Mesenchymal stem cell (in vitro differentiated cells and primary cell): Measurements from ENCODE around the gene FARS2.

Experiments used
- DNase-seq: peaks from one replicate; pipeline ENCODE4 v3.0.0-alpha.2; 2013
- H2AFZ ChIP-seq: one replicate; pipeline ENCODE4 v1.6.1; 2013; ENCODE audit warnings: low read depth, mild to moderate bottlenecking, control low read depth, inconsistent platforms, low read length, moderate library complexity
- H2AK5ac ChIP-seq: 2 replicates; pipeline ENCODE4 v1.6.1; 2013; ENCODE audit warnings: low read length, moderate library complexity, mild to moderate bottlenecking, inconsistent platforms; ENCODE audit not compliant: severe bottlenecking
- H2BK120ac ChIP-seq: one replicate; pipeline ENCODE4 v1.6.1; 2013; ENCODE audit warnings: low read depth, mild to moderate bottlenecking, inconsistent platforms, low read length, moderate library complexity
- H2BK12ac ChIP-seq, 2 experiments: one replicate each; pipeline ENCODE4 v1.6.1; 2013; ENCODE audit warnings: inconsistent platforms in 2 of 2, low read length in 2 of 2, mild to moderate bottlenecking in 2 of 2, moderate library complexity in 2 of 2, control low read depth in 1 of 2
- H2BK15ac ChIP-seq: one replicate; pipeline ENCODE4 v1.6.1; 2013; ENCODE audit warnings: mild to moderate bottlenecking, low read depth, inconsistent platforms; ENCODE audit not compliant: poor library complexity, severe bottlenecking
- H2BK5ac ChIP-seq: 2 replicates; pipeline ENCODE4 v1.6.1; 2013; ENCODE audit warnings: low read depth, mild to moderate bottlenecking, low read length, control low read depth, inconsistent platforms; ENCODE audit not compliant: poor library complexity, severe bottlenecking
- H3K14ac ChIP-seq, 2 experiments: one replicate each; pipeline ENCODE4 v1.6.1; 2013; ENCODE audit warnings: inconsistent platforms in 2 of 2, low read length in 2 of 2, control low read depth in 1 of 2, mild to moderate bottlenecking in 1 of 2, moderate library complexity in 1 of 2
- H3K18ac ChIP-seq, 2 experiments: one replicate each; pipeline ENCODE4 v1.6.1; 2013; ENCODE audit warnings: inconsistent platforms in 2 of 2, low read length in 2 of 2, control low read depth in 1 of 2, low read depth in 1 of 2, mild to moderate bottlenecking in 1 of 2
- H3K23ac ChIP-seq, 2 experiments: one replicate each; pipeline ENCODE4 v1.6.1; 2013; ENCODE audit warnings: inconsistent platforms in 2 of 2, low read length in 2 of 2, mild to moderate bottlenecking in 2 of 2, moderate library complexity in 2 of 2, control low read depth in 1 of 2
- H3K27ac ChIP-seq: 2 replicates; pipeline ENCODE4 v1.5.1; 2013; ENCODE audit warnings: mild to moderate bottlenecking, moderate library complexity, low read length, control low read depth, inconsistent platforms; ENCODE audit not compliant: poor library complexity, severe bottlenecking
- H3K27me3 ChIP-seq, 2 experiments: 2 replicates each; pipeline versions ENCODE4 v1.6.1 to v1.7.0; 2013; ENCODE audit warnings: low read length in 2 of 2, mild to moderate bottlenecking in 2 of 2, moderate library complexity in 2 of 2, control low read depth in 1 of 2, inconsistent platforms in 1 of 2; ENCODE audit not compliant: control insufficient read depth in 1 of 2, insufficient read depth in 1 of 2
- H3K36me3 ChIP-seq, 2 experiments: 2 replicates each; pipeline versions ENCODE4 v1.6.1 to v1.7.0; 2013; ENCODE audit warnings: low read length in 2 of 2, control low read depth in 1 of 2, inconsistent platforms in 1 of 2, low read depth in 1 of 2, mild to moderate bottlenecking in 1 of 2; ENCODE audit not compliant: insufficient read depth in 2 of 2, control insufficient read depth in 1 of 2
- H3K4ac ChIP-seq, 2 experiments: one replicate each; pipeline ENCODE4 v1.6.1; 2013; ENCODE audit warnings: inconsistent platforms in 2 of 2, low read length in 2 of 2, mild to moderate bottlenecking in 2 of 2, moderate library complexity in 2 of 2, control low read depth in 1 of 2, low read depth in 1 of 2
- H3K4me1 ChIP-seq: 2 replicates; pipeline ENCODE4 v1.6.1; 2013; ENCODE audit warnings: low read depth, low read length, control low read depth; ENCODE audit not compliant: control insufficient read depth, insufficient read depth
- H3K4me2 ChIP-seq: 2 replicates; pipeline ENCODE4 v1.6.1; 2013; ENCODE audit warnings: low read length, mild to moderate bottlenecking, inconsistent platforms; ENCODE audit not compliant: poor library complexity, severe bottlenecking
- H3K4me3 ChIP-seq, 2 experiments: 2 replicates each; pipeline versions ENCODE4 v1.5.1 to v1.7.0; 2013; ENCODE audit warnings: low read length in 2 of 2, mild to moderate bottlenecking in 2 of 2, control low read depth in 1 of 2, low read depth in 1 of 2; ENCODE audit not compliant: insufficient read depth in 1 of 2
- H3K79me1 ChIP-seq: replicated peaks from 2 replicates; pipeline ENCODE4 v1.6.1; 2013; ENCODE audit warnings: mild to moderate bottlenecking, control low read depth, low read length, inconsistent platforms; ENCODE audit not compliant: poor library complexity, severe bottlenecking
- H3K9ac ChIP-seq: 2 replicates; pipeline ENCODE4 v1.7.0; 2013; ENCODE audit warnings: mild to moderate bottlenecking, low read length, moderate library complexity
- H3K9me3 ChIP-seq: 2 replicates; pipeline ENCODE4 v1.7.0; 2013; ENCODE audit warnings: mild to moderate bottlenecking, low read length; ENCODE audit not compliant: control insufficient read depth
- H4K8ac ChIP-seq: one replicate; pipeline ENCODE4 v1.6.1; 2013; ENCODE audit warnings: inconsistent platforms, mild to moderate bottlenecking, low read length, moderate library complexity
- H4K91ac ChIP-seq: one replicate; pipeline ENCODE4 v1.6.1; 2013; ENCODE audit warnings: mild to moderate bottlenecking, low read length, inconsistent platforms
- WGBS: methylation state at CpG from one replicate; pipeline ENCODE4 v1.1.7; 2013; ENCODE audit warnings: mixed read lengths; 5-methylcytosine and 5-hydroxymethylcytosine counted together

Gene FARS2

DNA sequence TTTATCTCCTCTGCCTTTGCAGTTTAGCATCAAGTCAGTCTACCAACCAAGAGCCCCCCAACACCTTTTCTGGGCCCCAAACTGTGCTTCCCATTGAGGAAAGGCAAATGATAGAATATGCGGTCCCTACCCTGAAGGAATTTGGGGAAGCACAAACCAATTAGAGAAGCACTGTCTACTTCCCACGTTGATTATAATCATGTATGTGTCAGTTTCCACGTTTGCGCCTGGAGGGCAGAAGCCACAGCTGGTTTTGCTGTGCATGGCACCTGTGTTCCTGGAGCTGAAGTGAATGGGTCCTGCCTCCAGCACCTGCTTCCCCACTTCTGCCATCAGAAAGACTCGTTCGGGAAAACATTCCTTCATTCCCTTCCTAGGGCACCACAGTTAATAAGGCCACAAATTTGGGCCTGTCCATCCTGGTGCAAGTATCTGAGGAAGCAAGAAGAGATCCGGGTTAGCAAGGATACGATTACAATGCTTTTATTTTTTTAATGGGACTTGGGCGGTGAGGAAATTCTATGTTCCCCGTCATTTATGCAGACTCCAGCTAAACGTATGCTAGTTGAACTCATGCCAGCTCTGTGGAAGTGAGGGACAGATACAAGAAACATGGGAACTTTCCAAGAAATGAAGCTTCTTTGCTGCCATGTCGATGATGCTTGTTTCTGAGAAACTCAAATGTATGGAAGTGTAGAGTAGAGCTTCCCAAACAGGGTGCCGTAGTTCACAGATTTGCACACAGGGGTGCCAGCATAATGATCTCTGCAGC lies 411.9 kb downstream of the FARS2 start:
- Histone ChIP-seq H3K4me1 (peaks cover 5% of the 10 kb centered on the region), H3K27me3 (no peaks in the 10 kb centered on the region), H2AFZ (no peak overlapping the region), H3K4ac (peak overlapping the region; percentile 10 to 81), H2AK5ac (no peak overlapping the region), H3K79me1 (peaks cover 2% of the 10 kb centered on the region), H2BK120ac (peak overlapping the region; percentile 40), H3K36me3 (no peaks in the 10 kb centered on the region), H3K4me3 (no peak overlapping the region), H4K8ac (peak overlapping the region; percentile 66), H3K23ac (no peak overlapping the region), H3K18ac (peak overlapping the region; percentile 31 to 77), H2BK15ac (peak overlapping the region; percentile 20), H4K91ac (peak overlapping the region; percentile 56), H3K14ac (no peak overlapping the region), H3K9me3 (no peaks in the 10 kb centered on the region), H2BK12ac (peak overlapping the region; percentile 70 to 96), H3K4me2 (no peak overlapping the region), H2BK5ac (no peak overlapping the region), H3K27ac (no peak overlapping the region), H3K9ac (peak overlapping the region; percentile 79)
- WGBS, result 91% methylated on average over 12 of the region's 13 CpGs
- no peak for DNase-seq

DNA sequence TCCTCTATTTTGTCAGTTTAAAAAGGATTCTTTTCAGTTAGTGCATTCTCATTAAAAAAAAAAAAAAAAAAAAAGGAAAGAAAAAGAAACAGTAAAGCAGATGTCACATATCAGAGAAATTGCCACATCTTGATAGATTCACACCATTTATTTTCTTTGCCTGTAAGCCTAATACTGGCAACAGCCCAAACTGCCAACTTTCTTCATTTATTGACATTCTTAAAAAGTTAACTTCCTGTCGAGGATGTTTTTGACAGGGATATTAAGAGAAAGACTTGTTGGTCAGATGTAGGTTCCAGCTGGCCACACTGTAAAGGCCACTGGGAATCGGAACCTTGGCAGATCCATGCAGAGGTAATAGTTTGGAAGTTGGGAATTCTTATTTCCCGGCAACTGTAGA lies 412.8 kb downstream of the FARS2 start:
- Histone ChIP-seq H2AFZ (no peak overlapping the region), H3K4me3 (no peak overlapping the region), H3K14ac (no peak overlapping the region), H3K23ac (no peak overlapping the region), H3K9ac (peak overlapping the region; percentile 23), H3K79me1 (peaks cover 2% of the 10 kb centered on the region), H2AK5ac (no peak overlapping the region), H3K27ac (no peak overlapping the region), H3K4me2 (no peak overlapping the region), H3K27me3 (no peaks in the 10 kb centered on the region), H2BK5ac (no peak overlapping the region), H3K36me3 (no peaks in the 10 kb centered on the region), H3K4ac (no peak overlapping the region), H2BK12ac (no peak overlapping the region), H3K4me1 (peaks cover 5% of the 10 kb centered on the region), H3K9me3 (no peaks in the 10 kb centered on the region), H2BK15ac (no peak overlapping the region), H4K91ac (no peak overlapping the region), H3K18ac (no peak overlapping the region), H4K8ac (no peak overlapping the region), H2BK120ac (no peak overlapping the region)
- peak; percentile 35 for DNase-seq
- WGBS, result 85% methylated on average over 3 of the region's 3 CpGs

DNA sequence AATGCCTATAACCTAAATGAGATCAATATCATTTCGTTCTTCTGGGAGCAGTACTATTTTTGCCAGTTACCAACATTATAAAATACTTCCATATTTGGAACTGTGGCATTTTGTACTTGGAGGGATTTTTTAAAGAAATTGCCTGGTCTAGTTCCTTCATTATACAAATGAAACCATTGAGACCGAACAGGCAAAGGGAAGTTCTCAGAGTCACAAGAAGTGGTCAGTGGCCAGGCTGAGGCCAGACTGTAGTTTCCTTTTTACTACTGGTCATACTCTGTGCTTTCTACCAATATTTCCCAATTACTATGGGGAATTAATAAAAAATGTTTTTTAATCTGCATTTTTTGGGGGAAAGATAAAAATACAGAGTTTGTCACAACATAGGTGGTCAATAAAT lies 413.4 kb downstream of the FARS2 start:
- Histone ChIP-seq H3K36me3 (no peaks in the 10 kb centered on the region), H2BK12ac (no peak overlapping the region), H3K14ac (no peak overlapping the region), H2BK15ac (no peak overlapping the region), H3K9ac (peak overlapping the region; percentile 23), H2AFZ (no peak overlapping the region), H2BK120ac (no peak overlapping the region), H3K4me3 (no peak overlapping the region), H3K23ac (no peak overlapping the region), H4K8ac (no peak overlapping the region), H3K9me3 (no peaks in the 10 kb centered on the region), H3K27me3 (no peaks in the 10 kb centered on the region), H3K4me1 (peaks cover 5% of the 10 kb centered on the region), H3K27ac (no peak overlapping the region), H3K79me1 (peaks cover 2% of the 10 kb centered on the region), H2AK5ac (no peak overlapping the region), H4K91ac (no peak overlapping the region), H3K4me2 (no peak overlapping the region), H3K4ac (no peak overlapping the region), H3K18ac (no peak overlapping the region), H2BK5ac (no peak overlapping the region)
- 100% methylated on average over 1 of the region's 2 CpGs for WGBS
- DNase-seq, result no peak

DNA sequence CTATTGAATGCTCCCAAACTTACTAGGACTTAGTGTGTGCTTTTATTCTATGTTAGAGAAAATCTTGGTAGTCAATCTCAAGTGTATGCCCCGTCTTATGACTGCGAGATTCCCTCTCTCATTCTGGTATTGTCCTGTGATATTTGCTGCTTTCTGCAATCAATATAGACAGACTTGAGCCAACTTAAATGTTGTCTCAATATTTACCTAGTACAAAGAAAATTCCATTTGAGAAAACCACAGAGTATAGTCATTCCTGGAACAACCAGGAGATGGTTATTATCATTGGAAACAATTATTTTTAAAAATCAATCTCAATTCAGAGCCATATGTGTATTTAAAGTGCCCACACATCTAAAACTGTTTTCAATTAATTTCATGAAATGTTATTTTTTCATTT lies 415.4 kb downstream of the FARS2 start:
- H2AFZ ChIP-seq, result no peak overlapping the region
- WGBS, result 100% methylated on average over 1 of the region's 2 CpGs
- H3K27me3 ChIP-seq, result no peaks in the 10 kb centered on the region
- no peak overlapping the region for H3K27ac ChIP-seq
- no peak overlapping the region for H4K8ac ChIP-seq
- peaks cover 2% of the 10 kb centered on the region for H3K79me1 ChIP-seq
- no peak overlapping the region for H2AK5ac ChIP-seq
- no peak overlapping the region for H2BK15ac ChIP-seq
- H2BK5ac ChIP-seq, result no peak overlapping the region
- no peak overlapping the region for H3K4me3 ChIP-seq
- no peak overlapping the region for H2BK12ac ChIP-seq
- H3K36me3 ChIP-seq, result no peaks in the 10 kb centered on the region
- no peaks in the 10 kb centered on the region for H3K9me3 ChIP-seq
- no peak overlapping the region for H3K23ac ChIP-seq
- no peak overlapping the region for H3K4ac ChIP-seq
- no peak overlapping the region for H3K18ac ChIP-seq
- H3K4me1 ChIP-seq, result peaks cover 5% of the 10 kb centered on the region
- no peak overlapping the region for H3K14ac ChIP-seq
- DNase-seq, result no peak
- no peak overlapping the region for H4K91ac ChIP-seq
- no peak overlapping the region for H2BK120ac ChIP-seq
- H3K9ac ChIP-seq, result no peak overlapping the region
- no peak overlapping the region for H3K4me2 ChIP-seq
